GM23338 (cell line): Measurements from ENCODE around the gene JMJD7. TPM values are rescaled to one million over a fixed set of nuclear protein-coding genes. Genes with fewer than 3 reads are reported as not detected.

ENCODE experiments used
- ATAC-seq: fragments of 200-7000 bp; cut with Tn5 transposase; 3 replicates; pipeline ENCODE4 v1.9.1; 2020
- DNase-seq: peaks from one replicate; pipeline ENCODE4 v3.0.0-alpha.2; 2015; ENCODE audit warnings: low spot score
- H2AFZ ChIP-seq: fragments of 200-600 bp; sonication (generic); 2 replicates; pipeline ENCODE4 v1.8.0; 2016; ENCODE audit warnings: antibody characterized with exemption, mild to moderate bottlenecking, moderate library complexity
- H3F3A ChIP-seq: fragments of 200-600 bp; sonication (generic); replicated peaks from 2 replicates; pipeline ENCODE4 v1.8.0; 2017; ENCODE audit warnings: antibody characterized with exemption, mixed run types, low read depth
- H3K27ac ChIP-seq: fragments of 200-600 bp; sonication (generic); 2 replicates; pipeline ENCODE4 v1.6.1; 2016; ENCODE audit warnings: low read depth
- H3K27me3 ChIP-seq: fragments of 200-600 bp; sonication (generic); 2 replicates; pipeline ENCODE4 v1.8.0; 2016; ENCODE audit warnings: mild to moderate bottlenecking, mixed run types, moderate library complexity; ENCODE audit not compliant: insufficient read depth
- H3K36me3 ChIP-seq: fragments of 200-600 bp; sonication (generic); 2 replicates; pipeline ENCODE4 v1.8.0; 2016; ENCODE audit warnings: mild to moderate bottlenecking; ENCODE audit not compliant: insufficient read depth
- H3K4me1 ChIP-seq: fragments of 200-600 bp; sonication (generic); 2 replicates; pipeline ENCODE4 v1.8.0; 2016; ENCODE audit warnings: mild to moderate bottlenecking, moderate library complexity; ENCODE audit not compliant: insufficient read depth
- H3K4me2 ChIP-seq: fragments of 200-600 bp; sonication (generic); 2 replicates; pipeline ENCODE4 v1.7.1; 2017; ENCODE audit warnings: mixed run types
- H3K4me3 ChIP-seq: fragments of 200-600 bp; sonication (generic); 2 replicates; pipeline ENCODE4 v1.6.1; 2016; ENCODE audit warnings: mixed run types
- H3K79me2 ChIP-seq: fragments of 200-600 bp; sonication (generic); replicated peaks from 2 replicates; pipeline ENCODE4 v1.8.0; 2017; ENCODE audit warnings: mild to moderate bottlenecking; ENCODE audit not compliant: insufficient read depth
- H3K9me2 ChIP-seq: fragments of 200-600 bp; sonication (generic); 2 replicates; pipeline ENCODE4 v1.8.0; 2017; ENCODE audit not compliant: insufficient read depth
- H4K20me1 ChIP-seq: fragments of 200-600 bp; sonication (generic); replicated peaks from 2 replicates; pipeline ENCODE4 v1.8.0; 2017; ENCODE audit warnings: mild to moderate bottlenecking; ENCODE audit not compliant: insufficient read depth
- H3K27ac Mint-ChIP-seq: 2 replicates; pipeline ENCODE4 v1.8.0; 2020; ENCODE audit warnings: inconsistent platforms, mild to moderate bottlenecking, moderate library complexity, mixed read lengths
- H3K27me3 Mint-ChIP-seq: 3 replicates; pipeline ENCODE4 v1.8.0; 2022; ENCODE audit warnings: low read depth, mild to moderate bottlenecking, moderate library complexity, mixed read lengths, inconsistent platforms; ENCODE audit not compliant: insufficient read depth, poor library complexity
- H3K36me3 Mint-ChIP-seq: 3 replicates; pipeline ENCODE4 v1.8.0; 2021; ENCODE audit warnings: low read depth, mild to moderate bottlenecking, inconsistent platforms, moderate library complexity, mixed read lengths
- H3K4me1 Mint-ChIP-seq: 3 replicates; pipeline ENCODE4 v1.8.0; 2020; ENCODE audit warnings: mild to moderate bottlenecking, inconsistent platforms, mixed read lengths
- H3K4me3 Mint-ChIP-seq: 3 replicates; pipeline ENCODE4 v1.8.0; 2021; ENCODE audit warnings: moderate library complexity, mild to moderate bottlenecking, inconsistent platforms, mixed read lengths
- H3K9me3 Mint-ChIP-seq: 3 replicates; pipeline ENCODE4 v1.8.0; 2020; ENCODE audit warnings: moderate library complexity, mild to moderate bottlenecking, inconsistent platforms, mixed read lengths
- CREB1 ChIP-seq: fragments of 250-450 bp; sonication (Bioruptor Pico); IDR thresholded peaks from 2 replicates; pipeline ENCODE4 v1.5.0; 2020; ENCODE audit warnings: low read depth, mild to moderate bottlenecking, moderate library complexity
- CTCF ChIP-seq, 2 experiments: fragments of 200-600 bp in 1 of 2; sonication (generic) in 1 of 2; conservative IDR thresholded peaks; 2 replicates each; pipeline versions ENCODE4 v1.5.1 to v1.6.1; 2016 to 2017; ENCODE audit warnings: antibody characterized with exemption in 2 of 2, low read depth in 2 of 2, mild to moderate bottlenecking in 2 of 2, moderate library complexity in 1 of 2
- EZH2 ChIP-seq: fragments of 200-600 bp; sonication (generic); IDR thresholded peaks from one replicate; pipeline ENCODE4 v1.8.0; 2017; ENCODE audit warnings: antibody characterized with exemption, mild to moderate bottlenecking, low read depth; ENCODE audit not compliant: unreplicated experiment
- NANOG ChIP-seq: IDR thresholded peaks from 2 replicates; pipeline ENCODE4 v1.6.1; 2016; ENCODE audit warnings: antibody characterized with exemption, borderline replicate concordance
- POLR2AphosphoS5 ChIP-seq: IDR thresholded peaks from 2 replicates; pipeline ENCODE4 v1.6.1; 2016; ENCODE audit warnings: antibody characterized with exemption, low read depth
- STAT1 ChIP-seq: IDR thresholded peaks from one replicate; pipeline ENCODE4 v1.6.1; 2016; ENCODE audit warnings: antibody characterized with exemption; ENCODE audit not compliant: unreplicated experiment
- ZNF114 ChIP-seq: fragments of 250-450 bp; sonication (Bioruptor Pico); IDR thresholded peaks from 2 replicates; pipeline ENCODE4 v1.5.0; 2020; ENCODE audit warnings: mild to moderate bottlenecking, moderate library complexity
- ZNF462 ChIP-seq: fragments of 250-450 bp; sonication (Bioruptor Pico); IDR thresholded peaks from 2 replicates; pipeline ENCODE4 v1.5.0; 2020; ENCODE audit warnings: mild to moderate bottlenecking, moderate library complexity
- polyA plus RNA-seq: library from polyadenylated mRNA; unstranded; fragments of >200 nt; fragmentation: Nextera tagmentation; extraction: Ambion mirVana; gene quantifications from 2 replicates; pipeline ENCODE4 v1.2.1, GENCODE V29; 2016
- total RNA-seq: library from RNA; depleted of rRNA; stranded (reverse); fragments of >200 nt; shearing (Covaris generic); gene quantifications from 2 replicates; pipeline ENCODE4 v1.2.3, GENCODE V29; 2014

The JMJD7 gene
- total and polyA plus RNA-seq, 2 experiments from 2014 or later: 8.5 to 9.2 TPM

- no peak overlapping the region for H3K4me3 ChIP-seq
- Mint-ChIP-seq H3K4me3 (no peak overlapping the region), H3K4me1 (no peaks in the 10 kb centered on the region), H3K9me3 (no peaks in the 10 kb centered on the region), H3K27me3 (no peaks in the 10 kb centered on the region), H3K36me3 (no peaks in the 10 kb centered on the region; the same call in 2 of the 3 replicates), H3K27ac (no peak overlapping the region; the same call in 1 of the 2 replicates)
- H3K4me2 ChIP-seq: no peak overlapping the region
- ATAC-seq (no peak), DNase-seq (no peak)
- H3K4me1 ChIP-seq: no peaks in the 10 kb centered on the region
- H3K27me3 ChIP-seq: no peaks in the 10 kb centered on the region
- no peaks in the 10 kb centered on the region for H3K36me3 ChIP-seq
- H3F3A ChIP-seq: no peaks in the 10 kb centered on the region
- H3K27ac ChIP-seq: no peak overlapping the region
- no peaks in the 10 kb centered on the region for H3K9me2 ChIP-seq
- no peaks in the 10 kb centered on the region; the same call in 1 of the 2 replicates for H4K20me1 ChIP-seq
- no peak for TF ChIP-seq EZH2
- no peak for TF ChIP-seq ZNF114 (CRISPR knock-in tag)
- no peak for TF ChIP-seq CTCF (conservative IDR thresholded peaks at IDR 0.05; ENCODE audit: low read depth in 2 of 2)
- no peak for TF ChIP-seq NANOG
- TF ChIP-seq CREB1: no peak
- H3K79me2 ChIP-seq: no peaks in the 10 kb centered on the region; the same call in 1 of the 2 replicates
- no peak overlapping the region for H2AFZ ChIP-seq
These were observed 29.0 kb upstream of the JMJD7 start for GRCh38 chr15:41798607-41799487.

GRCh38 chr15:41799488-41799805, 28.4 kb upstream of the JMJD7 start:
- TF ChIP-seq POLR2AphosphoS5 (no peak), NANOG (no peak), STAT1 (no peak), EZH2 (no peak), CTCF (conservative IDR thresholded peaks at IDR 0.05; ENCODE audit: low read depth in 2 of 2) (no peak), ZNF462 (CRISPR knock-in tag) (no peak), CREB1 (no peak)
- no peak overlapping the region for H3K4me2 ChIP-seq
- no peak overlapping the region for H3K4me3 ChIP-seq
- H3K4me1 ChIP-seq: no peaks in the 10 kb centered on the region
- Mint-ChIP-seq H3K9me3 (no peaks in the 10 kb centered on the region), H3K4me3 (no peak overlapping the region), H3K27me3 (no peaks in the 10 kb centered on the region), H3K4me1 (no peaks in the 10 kb centered on the region), H3K36me3 (no peaks in the 10 kb centered on the region; the same call in 2 of the 3 replicates), H3K27ac (no peak overlapping the region)
- no peaks in the 10 kb centered on the region; the same call in 1 of the 2 replicates for H4K20me1 ChIP-seq
- H2AFZ ChIP-seq: no peak overlapping the region
- H3K27me3 ChIP-seq: no peaks in the 10 kb centered on the region
- H3K79me2 ChIP-seq: no peaks in the 10 kb centered on the region
- no peaks in the 10 kb centered on the region for H3K9me2 ChIP-seq
- DNase-seq: no peak
- no peaks in the 10 kb centered on the region for H3K36me3 ChIP-seq
- no peaks in the 10 kb centered on the region for H3F3A ChIP-seq
- no peak for ATAC-seq
- no peak overlapping the region for H3K27ac ChIP-seq
